Immature natural killer cell (primary cell): ENCODE measurements around the gene RNASEH2B. TPM values are rescaled to one million over a fixed set of nuclear protein-coding genes. Genes with fewer than 3 reads are reported as not detected.

Experiments used
- DNase-seq, 3 donors: peaks; one replicate each; pipeline ENCODE4 v3.0.0; 2022; ENCODE audit warnings: mixed read lengths in 1 of 3
- H3K27ac Mint-ChIP-seq, 6 donors: one replicate each; pipeline ENCODE4 v1.8.0; 2020; ENCODE audit warnings: mixed read lengths in 6 of 6, mild to moderate bottlenecking in 5 of 6, inconsistent platforms in 4 of 6, moderate library complexity in 3 of 6
- H3K27me3 Mint-ChIP-seq, 3 donors: one replicate each; pipeline ENCODE4 v1.8.0; 2020 to 2021; ENCODE audit warnings: low read depth in 3 of 3, mild to moderate bottlenecking in 3 of 3, mixed read lengths in 3 of 3, moderate library complexity in 3 of 3, inconsistent platforms in 1 of 3
- H3K36me3 Mint-ChIP-seq, 3 donors: one replicate each; pipeline ENCODE4 v1.8.0; 2020; ENCODE audit warnings: mixed read lengths in 3 of 3, inconsistent platforms in 2 of 3, mild to moderate bottlenecking in 2 of 3
- H3K4me1 Mint-ChIP-seq, 2 donors: one replicate each; pipeline ENCODE4 v1.8.0; 2020; ENCODE audit warnings: inconsistent platforms in 2 of 2, mild to moderate bottlenecking in 2 of 2, mixed read lengths in 2 of 2, moderate library complexity in 1 of 2
- H3K4me3 Mint-ChIP-seq, 5 donors: one replicate each; pipeline ENCODE4 v1.8.0; 2020; ENCODE audit warnings: mild to moderate bottlenecking in 5 of 5, mixed read lengths in 5 of 5, inconsistent platforms in 3 of 5, moderate library complexity in 3 of 5
- H3K9me3 Mint-ChIP-seq, 6 donors: one replicate each; pipeline ENCODE4 v1.8.0; 2020; ENCODE audit warnings: mild to moderate bottlenecking in 6 of 6, mixed read lengths in 6 of 6, inconsistent platforms in 4 of 6, moderate library complexity in 3 of 6
- polyA plus RNA-seq, 3 donors: library from polyadenylated mRNA; unstranded; fragments of 300-500 nt; fragmentation: Illumina TruSeq; gene quantifications; one replicate each; pipeline ENCODE4 v1.2.3, GENCODE V29; 2021

Gene RNASEH2B
- polyA plus RNA-seq, 3 donors from 2014 or later = 52.9 to 70.5 (median 66.5) TPM

DNA sequence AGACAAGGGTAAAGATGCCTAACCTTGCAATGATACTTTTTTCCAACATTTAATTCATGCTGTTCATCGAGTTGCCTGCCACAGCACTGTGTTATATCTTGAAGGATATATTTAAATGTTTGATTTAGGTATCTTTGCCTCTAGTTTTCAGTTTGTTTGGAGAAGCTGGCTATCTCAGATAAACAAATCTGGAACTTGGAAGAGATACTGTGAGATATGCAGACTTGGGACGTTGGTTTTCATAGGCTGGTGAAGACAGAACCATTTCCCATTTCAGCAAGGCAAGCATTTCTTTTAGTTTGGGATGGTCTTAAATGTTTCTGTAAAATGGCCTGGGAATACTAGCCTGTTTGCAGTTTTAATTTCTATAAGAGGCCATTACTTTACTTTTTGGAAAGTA lies 3.3 kb downstream of the RNASEH2B start:
- DNase-seq = no peak
- no peak overlapping the region for H3K4me3 Mint-ChIP-seq
- H3K27me3 Mint-ChIP-seq = peaks cover 2 to 18% (median 7%) of the 10 kb centered on the region in 3 donors
- no peak overlapping the region for H3K27ac Mint-ChIP-seq
- no peaks in the 10 kb centered on the region for H3K9me3 Mint-ChIP-seq
- H3K36me3 Mint-ChIP-seq = no peaks in the 10 kb centered on the region
- H3K4me1 Mint-ChIP-seq = peaks cover 57 to 62% of the 10 kb centered on the region in 2 donors

DNA sequence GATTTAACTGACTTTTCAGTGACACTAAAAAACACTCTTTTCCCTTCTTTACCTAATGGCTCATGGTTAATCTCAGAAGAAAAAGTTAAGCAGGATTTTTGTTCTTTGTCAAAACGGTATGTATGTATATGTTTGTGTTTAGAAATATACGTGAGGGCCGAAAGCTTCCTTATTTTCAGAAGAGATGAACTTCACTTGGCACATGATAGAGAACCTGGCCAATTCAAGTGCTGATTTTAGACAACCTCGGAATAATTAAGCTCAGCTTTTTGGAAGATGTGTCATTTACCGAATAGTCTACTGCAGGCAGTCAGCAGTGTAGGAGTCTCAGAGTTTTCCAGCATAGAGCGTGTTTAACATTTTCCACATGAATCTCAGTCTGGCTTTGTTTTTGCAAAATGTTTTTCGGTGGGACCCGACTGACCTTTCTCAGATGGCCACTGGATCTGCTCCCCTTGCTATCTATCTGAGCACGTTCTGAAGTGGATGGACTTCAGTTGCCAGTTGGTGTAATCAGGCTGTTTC lies 4.6 kb downstream of the RNASEH2B start:
- Mint-ChIP-seq H3K27ac (peak overlapping the region in 4 of 6 donors; percentile 44 to 86 (median 80)), H3K4me3 (no peak overlapping the region), H3K9me3 (no peaks in the 10 kb centered on the region), H3K27me3 (peaks cover 2 to 18% (median 7%) of the 10 kb centered on the region in 3 donors), H3K36me3 (no peaks in the 10 kb centered on the region), H3K4me1 (peaks cover 62 to 75% of the 10 kb centered on the region in 2 donors)
- DNase-seq = no peak

DNA sequence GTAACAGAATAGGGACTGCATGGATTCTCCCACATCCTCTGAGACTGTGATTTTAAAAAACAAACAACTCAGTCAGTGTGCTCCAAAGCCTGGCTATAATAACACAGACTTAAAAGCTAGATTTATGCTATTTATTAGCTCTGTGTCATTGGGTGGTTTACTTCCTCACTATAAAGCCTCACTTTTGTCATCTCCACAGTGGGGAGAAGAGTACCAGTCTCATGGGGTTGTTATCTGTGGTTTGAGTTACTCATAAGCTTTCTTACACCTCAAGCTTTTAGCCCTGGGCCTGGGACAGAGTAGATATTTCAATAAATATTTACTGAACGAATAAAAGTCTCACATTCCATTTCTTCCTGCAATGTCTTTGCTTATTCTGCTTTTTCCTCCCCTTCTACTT lies 5.3 kb downstream of the RNASEH2B start:
- Mint-ChIP-seq H3K27ac (peak overlapping the region; percentile 61 to 86 (median 80)), H3K27me3 (peaks cover 2 to 18% (median 7%) of the 10 kb centered on the region in 3 donors), H3K9me3 (no peaks in the 10 kb centered on the region), H3K36me3 (no peaks in the 10 kb centered on the region), H3K4me3 (peak overlapping the region in 1 of 5 donors; percentile 6), H3K4me1 (peaks cover 66 to 81% of the 10 kb centered on the region in 2 donors)
- peak in 1 of 3 donors; percentile 15 for DNase-seq

DNA sequence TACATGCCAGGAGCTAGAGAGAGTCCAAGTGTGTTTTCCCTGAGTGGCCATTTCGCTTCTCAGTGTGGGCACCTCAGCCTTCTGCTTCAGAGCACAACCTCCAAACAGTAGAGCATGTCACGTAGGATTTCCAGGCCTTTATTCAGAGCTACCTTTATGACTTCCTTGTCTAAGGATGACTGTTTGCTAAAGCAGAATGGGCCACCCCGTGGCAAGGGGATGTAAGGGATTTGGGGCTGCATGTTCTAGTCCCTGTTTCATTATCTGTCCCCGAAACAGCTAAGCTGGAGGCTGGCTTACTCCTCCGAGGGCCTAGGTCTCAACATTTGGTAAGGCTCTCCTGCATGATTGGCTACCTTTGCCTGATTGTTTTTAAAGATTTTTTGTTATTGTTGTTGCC lies 6.0 kb downstream of the RNASEH2B start:
- Mint-ChIP-seq H3K36me3 (peaks cover 0 to 4% (median 0%) of the 10 kb centered on the region in 3 donors), H3K4me1 (peaks cover 64 to 84% of the 10 kb centered on the region in 2 donors), H3K4me3 (peak overlapping the region in 1 of 5 donors; percentile 6), H3K27me3 (peaks cover 2 to 12% (median 4%) of the 10 kb centered on the region in 3 donors), H3K9me3 (no peaks in the 10 kb centered on the region), H3K27ac (peak overlapping the region; percentile 61 to 86 (median 80))
- DNase-seq = no peak

DNA sequence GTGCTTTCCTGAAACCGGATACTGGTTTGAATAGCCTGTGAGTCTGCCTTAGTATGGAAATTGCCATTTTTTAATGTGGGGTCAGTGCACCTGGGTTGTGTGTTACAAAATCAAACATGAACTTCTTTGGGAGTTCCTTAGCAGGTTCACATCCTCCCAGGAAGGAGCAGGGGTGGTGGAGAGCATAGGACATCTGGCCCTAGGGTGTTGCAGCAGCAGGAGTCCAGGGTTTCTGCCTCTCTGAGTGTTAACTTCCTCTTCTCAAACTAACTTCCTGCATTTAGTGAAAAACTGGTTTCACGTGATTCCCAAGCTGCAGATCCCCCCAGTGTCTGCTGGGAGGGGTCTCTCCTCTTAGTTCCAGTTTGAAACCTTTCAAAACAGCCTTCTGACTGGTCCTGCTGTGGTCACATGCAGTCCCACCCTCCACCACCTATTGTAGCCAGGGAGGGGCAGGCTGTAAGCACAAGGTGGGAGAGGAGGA lies 7.2 kb downstream of the RNASEH2B start:
- peak overlapping the region; percentile 86 to 94 (median 89) for H3K27ac Mint-ChIP-seq
- peaks cover 0 to 9% (median 3%) of the 10 kb centered on the region in 3 donors for H3K27me3 Mint-ChIP-seq
- H3K4me3 Mint-ChIP-seq = peak overlapping the region; percentile 60 to 80 (median 73)
- H3K4me1 Mint-ChIP-seq = peaks cover 55 to 81% of the 10 kb centered on the region in 2 donors
- DNase-seq = peak in 2 of 3 donors; percentile 7 to 23
- peaks cover 4% of the 10 kb centered on the region in 3 donors for H3K36me3 Mint-ChIP-seq
- H3K9me3 Mint-ChIP-seq = peaks cover 0 to 3% (median under 1%) of the 10 kb centered on the region in 6 donors

DNA sequence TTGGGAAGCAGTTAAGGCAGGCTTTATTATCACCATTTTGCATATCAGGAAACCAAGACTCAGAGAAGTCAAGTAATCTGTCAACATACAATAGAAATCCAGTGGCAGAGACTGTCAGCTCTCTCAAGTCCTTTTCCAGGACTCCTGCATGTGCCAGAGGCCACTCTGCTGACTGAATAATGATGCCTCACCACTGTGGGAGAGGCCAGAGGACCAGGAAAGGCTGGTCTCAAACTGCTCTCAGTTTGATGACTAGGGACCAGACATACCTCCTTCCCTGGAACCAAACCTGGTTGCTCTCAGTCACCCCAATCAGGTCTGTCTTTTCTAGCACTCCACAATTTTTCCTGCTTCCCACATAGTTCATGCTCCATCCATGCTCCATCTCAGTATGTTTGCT lies 8.0 kb downstream of the RNASEH2B start:
- no peak for DNase-seq
- H3K36me3 Mint-ChIP-seq = peaks cover 12% of the 10 kb centered on the region in 3 donors
- peaks cover 0 to 9% (median 9%) of the 10 kb centered on the region in 6 donors for H3K9me3 Mint-ChIP-seq
- H3K27ac Mint-ChIP-seq = peak overlapping the region; percentile 86 to 94 (median 89)
- H3K4me3 Mint-ChIP-seq = peak overlapping the region in 2 of 5 donors; percentile 46 to 76
- peaks cover 0 to 7% (median 1%) of the 10 kb centered on the region in 3 donors for H3K27me3 Mint-ChIP-seq
- peaks cover 47 to 80% of the 10 kb centered on the region in 2 donors for H3K4me1 Mint-ChIP-seq

DNA sequence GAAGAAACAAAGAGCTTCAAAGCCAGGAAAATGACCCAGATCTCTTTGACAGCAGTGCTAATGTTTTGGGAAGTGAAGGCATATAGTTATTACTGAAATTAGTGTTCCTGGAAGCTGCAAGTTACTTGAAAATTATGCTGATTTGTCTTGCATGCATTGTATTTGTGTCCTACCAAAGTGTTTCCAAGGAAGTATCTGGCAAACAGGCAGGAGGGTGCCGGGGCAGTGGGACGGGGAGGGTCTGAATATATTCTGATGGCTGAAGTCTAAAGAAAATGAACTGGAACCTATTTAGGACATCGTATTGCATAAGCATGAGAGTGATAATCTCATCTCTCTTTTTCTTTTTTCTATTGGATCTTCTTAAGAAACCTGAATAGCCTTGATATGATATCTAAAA lies 9.0 kb downstream of the RNASEH2B start:
- DNase-seq = no peak
- H3K4me1 Mint-ChIP-seq = peaks cover 46 to 80% of the 10 kb centered on the region in 2 donors
- no peak overlapping the region for H3K4me3 Mint-ChIP-seq
- peaks cover 21 to 22% (median 22%) of the 10 kb centered on the region in 3 donors for H3K36me3 Mint-ChIP-seq
- H3K27ac Mint-ChIP-seq = peak overlapping the region in 4 of 6 donors; percentile 15 to 48 (median 28)
- peaks cover 4 to 19% (median 19%) of the 10 kb centered on the region in 6 donors for H3K9me3 Mint-ChIP-seq
- peaks cover 0 to 7% (median 1%) of the 10 kb centered on the region in 3 donors for H3K27me3 Mint-ChIP-seq

DNA sequence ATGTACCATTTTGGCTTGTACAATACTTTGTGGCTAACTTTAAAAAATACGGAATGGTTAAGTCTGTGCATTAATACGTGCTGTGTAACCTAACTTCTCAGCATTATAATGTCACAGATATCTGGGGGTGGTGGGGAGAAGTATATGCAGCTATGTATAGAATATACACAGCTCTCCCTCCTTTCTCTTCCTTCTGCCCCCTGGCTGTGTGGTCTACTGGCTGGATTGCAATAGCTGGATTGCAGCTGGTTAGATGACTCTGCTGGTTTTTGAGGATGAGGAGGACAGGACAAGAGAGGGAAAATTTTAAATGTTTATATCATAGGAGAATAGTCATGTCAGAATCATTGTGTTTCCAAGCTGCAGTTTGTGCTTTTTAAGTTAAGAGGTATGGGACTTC lies 9.7 kb downstream of the RNASEH2B start:
- H3K27me3 Mint-ChIP-seq = peaks cover 0 to 7% (median 1%) of the 10 kb centered on the region in 3 donors
- no peak overlapping the region for H3K4me3 Mint-ChIP-seq
- H3K36me3 Mint-ChIP-seq = peaks cover 28 to 29% (median 28%) of the 10 kb centered on the region in 3 donors
- no peak for DNase-seq
- peaks cover 8 to 26% (median 25%) of the 10 kb centered on the region in 6 donors for H3K9me3 Mint-ChIP-seq
- peak overlapping the region in 3 of 6 donors; percentile 1 to 46 (median 15) for H3K27ac Mint-ChIP-seq
- peaks cover 46 to 78% of the 10 kb centered on the region in 2 donors for H3K4me1 Mint-ChIP-seq

DNA sequence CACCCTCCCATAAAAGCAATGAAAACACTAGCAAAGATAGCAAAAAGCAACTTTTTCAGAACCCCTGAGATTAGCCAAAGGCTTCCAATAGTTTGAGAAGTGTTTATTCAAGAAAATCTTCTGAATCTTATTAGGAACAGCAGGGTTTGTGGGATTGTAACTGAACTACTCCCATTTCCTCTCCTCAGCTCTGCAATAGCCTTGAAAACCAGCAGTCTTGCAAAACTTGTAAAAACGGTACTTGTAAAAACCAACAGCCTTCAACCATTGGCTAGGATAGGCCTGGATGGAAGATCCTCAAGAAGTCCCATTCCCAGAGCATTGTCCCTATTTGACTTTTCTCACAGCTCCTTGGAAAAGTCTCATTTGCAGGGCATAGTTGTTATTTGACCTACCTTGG lies 12.1 kb downstream of the RNASEH2B start:
- DNase-seq = no peak
- H3K9me3 Mint-ChIP-seq = peaks cover 14 to 35% (median 34%) of the 10 kb centered on the region in 6 donors
- no peak overlapping the region for H3K4me3 Mint-ChIP-seq
- peaks cover 34 to 39% (median 35%) of the 10 kb centered on the region in 3 donors for H3K36me3 Mint-ChIP-seq
- no peak overlapping the region for H3K27ac Mint-ChIP-seq
- peaks cover 30 to 61% of the 10 kb centered on the region in 2 donors for H3K4me1 Mint-ChIP-seq
- H3K27me3 Mint-ChIP-seq = peaks cover 0 to 4% (median 0%) of the 10 kb centered on the region in 3 donors

DNA sequence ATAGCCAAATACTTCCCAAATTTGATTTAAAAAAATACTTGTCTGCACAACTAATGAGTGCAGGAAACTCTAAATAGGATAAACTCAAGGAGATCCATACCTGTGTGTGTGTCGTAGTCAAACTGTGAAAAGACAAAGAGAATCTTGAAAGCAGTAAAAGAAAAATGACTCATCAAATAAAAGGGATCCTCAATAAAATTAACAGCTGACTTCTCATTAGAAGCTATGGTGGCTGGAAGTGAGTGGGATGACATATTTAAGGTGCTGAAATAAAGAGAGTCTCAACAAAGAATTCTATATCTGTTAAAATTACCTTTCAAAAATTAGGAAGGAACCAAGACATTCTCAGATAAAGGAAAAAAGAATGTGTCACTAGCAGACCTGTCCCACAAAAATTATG lies 13.7 kb downstream of the RNASEH2B start:
- Mint-ChIP-seq H3K36me3 (peaks cover 34 to 39% (median 35%) of the 10 kb centered on the region in 3 donors), H3K4me1 (peaks cover 23 to 52% of the 10 kb centered on the region in 2 donors), H3K9me3 (peaks cover 14 to 35% (median 34%) of the 10 kb centered on the region in 6 donors), H3K27ac (no peak overlapping the region), H3K27me3 (peaks cover 0 to 3% (median 0%) of the 10 kb centered on the region in 3 donors), H3K4me3 (no peak overlapping the region)
- no peak for DNase-seq

DNA sequence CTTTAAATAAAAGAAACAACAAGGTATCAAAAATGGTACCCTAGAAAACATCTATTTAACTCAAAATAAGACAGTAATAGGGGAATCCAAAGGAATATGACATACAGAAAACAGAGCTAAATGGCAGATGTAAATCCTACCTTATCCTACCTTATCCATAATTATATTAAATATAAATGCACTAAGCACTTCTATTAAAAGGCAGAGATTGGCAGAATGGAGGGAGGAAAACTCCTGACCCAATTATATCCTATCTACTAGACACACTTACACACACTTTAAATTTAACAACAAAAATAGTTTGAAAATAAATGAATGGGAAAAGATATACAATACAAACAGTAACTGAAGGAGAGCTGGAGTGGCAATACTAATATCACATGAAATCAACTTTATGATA lies 14.4 kb downstream of the RNASEH2B start:
- no peak for DNase-seq
- Mint-ChIP-seq H3K4me1 (peaks cover 22 to 52% of the 10 kb centered on the region in 2 donors), H3K27me3 (peaks cover 0 to 3% (median 0%) of the 10 kb centered on the region in 3 donors), H3K36me3 (peaks cover 34 to 39% (median 35%) of the 10 kb centered on the region in 3 donors), H3K9me3 (peaks cover 14 to 35% (median 34%) of the 10 kb centered on the region in 6 donors), H3K27ac (no peak overlapping the region), H3K4me3 (no peak overlapping the region)

DNA sequence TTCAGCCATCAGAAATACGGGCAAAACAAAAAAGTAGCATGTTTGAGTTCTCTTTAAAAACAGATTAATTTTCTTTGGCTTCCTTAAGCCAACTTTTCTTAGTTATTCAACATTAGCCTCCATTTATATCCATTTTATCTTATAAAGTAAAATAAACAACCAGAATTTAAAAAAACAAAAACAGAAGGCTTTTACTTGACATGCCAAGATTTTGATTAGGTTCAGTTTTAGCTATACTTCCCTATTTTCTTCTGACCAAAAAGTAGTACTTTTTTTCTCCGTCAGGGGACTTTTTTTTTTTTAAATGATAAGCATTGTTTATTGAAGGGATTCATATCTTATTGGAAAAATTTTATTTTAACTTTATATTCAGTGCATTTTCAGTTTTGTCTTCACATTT lies 18.1 kb downstream of the RNASEH2B start:
- H3K4me1 Mint-ChIP-seq = peaks cover 16 to 35% of the 10 kb centered on the region in 2 donors
- peaks cover 0 to 3% (median 0%) of the 10 kb centered on the region in 3 donors for H3K27me3 Mint-ChIP-seq
- H3K4me3 Mint-ChIP-seq = no peak overlapping the region
- peaks cover 14 to 26% (median 24%) of the 10 kb centered on the region in 6 donors for H3K9me3 Mint-ChIP-seq
- peaks cover 20 to 47% (median 39%) of the 10 kb centered on the region in 3 donors for H3K36me3 Mint-ChIP-seq
- DNase-seq = no peak
- H3K27ac Mint-ChIP-seq = no peak overlapping the region

DNA sequence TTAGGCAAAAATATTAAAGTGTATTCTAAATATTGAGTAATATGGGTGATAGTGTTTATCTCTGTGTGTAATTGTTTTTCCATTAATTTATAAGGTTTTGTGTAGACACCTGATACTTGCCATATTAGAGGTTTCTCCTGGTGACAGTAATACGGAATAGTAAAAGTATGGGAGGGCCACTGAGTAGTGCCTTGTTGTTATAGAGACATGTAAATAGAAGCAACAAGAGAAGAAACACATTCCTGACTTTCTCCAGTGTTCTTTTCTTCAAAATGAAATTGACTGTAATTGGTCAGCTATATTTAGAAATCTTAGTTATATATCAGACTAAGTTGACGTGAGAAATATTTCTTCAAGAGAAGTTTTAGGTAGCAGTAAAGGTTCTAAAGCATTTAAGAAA lies 18.5 kb downstream of the RNASEH2B start:
- Mint-ChIP-seq H3K27ac (peak overlapping the region in 3 of 6 donors; percentile 5 to 58 (median 8)), H3K4me3 (no peak overlapping the region), H3K27me3 (peaks cover 0 to 3% (median 0%) of the 10 kb centered on the region in 3 donors), H3K36me3 (peaks cover 16 to 43% (median 37%) of the 10 kb centered on the region in 3 donors), H3K4me1 (peaks cover 16 to 35% of the 10 kb centered on the region in 2 donors), H3K9me3 (peaks cover 14 to 22% (median 20%) of the 10 kb centered on the region in 6 donors)
- no peak for DNase-seq
